Immature natural killer cell (primary cell): ENCODE results near the gene NCK1. TPM values are rescaled to one million over a fixed set of nuclear protein-coding genes. Genes with fewer than 3 reads are reported as not detected.

ENCODE experiments used
- DNase-seq, 3 donors: peaks; one replicate each; pipeline ENCODE4 v3.0.0; 2022; ENCODE audit warnings: mixed read lengths in 1 of 3
- H3K27ac Mint-ChIP-seq, 6 donors: one replicate each; pipeline ENCODE4 v1.8.0; 2020; ENCODE audit warnings: mixed read lengths in 6 of 6, mild to moderate bottlenecking in 5 of 6, inconsistent platforms in 4 of 6, moderate library complexity in 3 of 6
- H3K27me3 Mint-ChIP-seq, 3 donors: one replicate each; pipeline ENCODE4 v1.8.0; 2020 to 2021; ENCODE audit warnings: low read depth in 3 of 3, mild to moderate bottlenecking in 3 of 3, mixed read lengths in 3 of 3, moderate library complexity in 3 of 3, inconsistent platforms in 1 of 3
- H3K36me3 Mint-ChIP-seq, 3 donors: one replicate each; pipeline ENCODE4 v1.8.0; 2020; ENCODE audit warnings: mixed read lengths in 3 of 3, inconsistent platforms in 2 of 3, mild to moderate bottlenecking in 2 of 3
- H3K4me1 Mint-ChIP-seq, 2 donors: one replicate each; pipeline ENCODE4 v1.8.0; 2020; ENCODE audit warnings: inconsistent platforms in 2 of 2, mild to moderate bottlenecking in 2 of 2, mixed read lengths in 2 of 2, moderate library complexity in 1 of 2
- H3K4me3 Mint-ChIP-seq, 5 donors: one replicate each; pipeline ENCODE4 v1.8.0; 2020; ENCODE audit warnings: mild to moderate bottlenecking in 5 of 5, mixed read lengths in 5 of 5, inconsistent platforms in 3 of 5, moderate library complexity in 3 of 5
- H3K9me3 Mint-ChIP-seq, 6 donors: one replicate each; pipeline ENCODE4 v1.8.0; 2020; ENCODE audit warnings: mild to moderate bottlenecking in 6 of 6, mixed read lengths in 6 of 6, inconsistent platforms in 4 of 6, moderate library complexity in 3 of 6
- polyA plus RNA-seq, 3 donors: library from polyadenylated mRNA; unstranded; fragments of 300-500 nt; fragmentation: Illumina TruSeq; gene quantifications; one replicate each; pipeline ENCODE4 v1.2.3, GENCODE V29; 2021

The NCK1 gene
- polyA plus RNA-seq, 3 donors from 2014 or later, result 46.2 to 68.9 (median 46.3) TPM

- Mint-ChIP-seq H3K4me3 (peak overlapping the region in 4 of 5 donors; percentile 9 to 53 (median 32)), H3K27ac (peak overlapping the region; percentile 66 to 89 (median 74)), H3K4me1 (peaks cover 66 to 84% of the 10 kb centered on the region in 2 donors), H3K27me3 (peaks cover 2 to 3% (median 2%) of the 10 kb centered on the region in 3 donors), H3K9me3 (no peaks in the 10 kb centered on the region), H3K36me3 (peaks cover 0 to 14% (median 9%) of the 10 kb centered on the region in 3 donors)
- no peak for DNase-seq
These were observed 63.6 kb downstream of the NCK1 start for GRCh38 chr3:136925425-136926190.

GRCh38 chr3:136928240-136928639 lies 66.2 kb downstream of the NCK1 start:
- Mint-ChIP-seq H3K27me3 (peaks cover 0 to 2% (median 0%) of the 10 kb centered on the region in 3 donors), H3K9me3 (no peaks in the 10 kb centered on the region), H3K4me1 (peaks cover 61 to 83% of the 10 kb centered on the region in 2 donors), H3K27ac (peak overlapping the region in 5 of 6 donors; percentile 44 to 68 (median 62)), H3K36me3 (peaks cover 5 to 14% (median 14%) of the 10 kb centered on the region in 3 donors), H3K4me3 (peak overlapping the region in 1 of 5 donors; percentile 41)
- DNase-seq, result no peak

GRCh38 chr3:136929977-136930670 lies 68.1 kb downstream of the NCK1 start:
- Mint-ChIP-seq H3K9me3 (no peaks in the 10 kb centered on the region), H3K36me3 (peaks cover 9 to 20% (median 17%) of the 10 kb centered on the region in 3 donors), H3K4me1 (peaks cover 66 to 87% of the 10 kb centered on the region in 2 donors), H3K4me3 (no peak overlapping the region), H3K27ac (peak overlapping the region in 1 of 6 donors; percentile 46), H3K27me3 (peaks cover 0 to 2% (median 0%) of the 10 kb centered on the region in 3 donors)
- DNase-seq, result no peak

- Mint-ChIP-seq H3K4me3 (no peak overlapping the region), H3K27ac (peak overlapping the region in 3 of 6 donors; percentile 5 to 47 (median 26)), H3K4me1 (peaks cover 69 to 91% of the 10 kb centered on the region in 2 donors), H3K36me3 (peaks cover 9 to 24% (median 21%) of the 10 kb centered on the region in 3 donors), H3K27me3 (peaks cover 0 to 2% (median 2%) of the 10 kb centered on the region in 3 donors), H3K9me3 (no peaks in the 10 kb centered on the region)
- DNase-seq, result no peak
These were observed 69.6 kb downstream of the NCK1 start for GRCh38 chr3:136931606-136932005.

GRCh38 chr3:136932523-136932922 lies 70.5 kb downstream of the NCK1 start:
- H3K9me3 Mint-ChIP-seq, result no peaks in the 10 kb centered on the region
- peaks cover 9 to 27% (median 24%) of the 10 kb centered on the region in 3 donors for H3K36me3 Mint-ChIP-seq
- no peak overlapping the region for H3K4me3 Mint-ChIP-seq
- peak overlapping the region; percentile 61 to 89 (median 78) for H3K27ac Mint-ChIP-seq
- DNase-seq, result no peak
- peaks cover 67 to 92% of the 10 kb centered on the region in 2 donors for H3K4me1 Mint-ChIP-seq
- peaks cover 0 to 2% (median 2%) of the 10 kb centered on the region in 3 donors for H3K27me3 Mint-ChIP-seq

GRCh38 chr3:136932978-136933772 lies 71.2 kb downstream of the NCK1 start:
- peak overlapping the region; percentile 61 to 89 (median 78) for H3K27ac Mint-ChIP-seq
- H3K4me1 Mint-ChIP-seq, result peaks cover 67 to 92% of the 10 kb centered on the region in 2 donors
- H3K9me3 Mint-ChIP-seq, result no peaks in the 10 kb centered on the region
- peaks cover 0 to 2% (median 2%) of the 10 kb centered on the region in 3 donors for H3K27me3 Mint-ChIP-seq
- DNase-seq, result no peak
- H3K36me3 Mint-ChIP-seq, result peaks cover 9 to 25% (median 24%) of the 10 kb centered on the region in 3 donors
- no peak overlapping the region for H3K4me3 Mint-ChIP-seq

- H3K27ac Mint-ChIP-seq, result peak overlapping the region in 3 of 6 donors; percentile 28 to 79 (median 34)
- H3K27me3 Mint-ChIP-seq, result peaks cover 0 to 2% (median 0%) of the 10 kb centered on the region in 3 donors
These were observed 75.2 kb downstream of the NCK1 start for GRCh38 chr3:136937175-136937574.

GRCh38 chr3:136937851-136938250 lies 75.8 kb downstream of the NCK1 start:
- Mint-ChIP-seq H3K4me3 (peak overlapping the region in 1 of 5 donors; percentile 2), H3K9me3 (no peaks in the 10 kb centered on the region), H3K27me3 (peaks cover 0 to 2% (median 0%) of the 10 kb centered on the region in 3 donors), H3K4me1 (peaks cover 85 to 97% of the 10 kb centered on the region in 2 donors), H3K27ac (peak overlapping the region in 5 of 6 donors; percentile 8 to 79 (median 28)), H3K36me3 (peaks cover 4 to 16% (median 10%) of the 10 kb centered on the region in 3 donors)
- DNase-seq, result no peak

More at GRCh38 chr3:136937175-136937574, 75.2 kb downstream of the NCK1 start:
- no peaks in the 10 kb centered on the region for H3K9me3 Mint-ChIP-seq
- peaks cover 83 to 97% of the 10 kb centered on the region in 2 donors for H3K4me1 Mint-ChIP-seq
- no peak overlapping the region for H3K4me3 Mint-ChIP-seq
- peaks cover 4 to 16% (median 10%) of the 10 kb centered on the region in 3 donors for H3K36me3 Mint-ChIP-seq
- DNase-seq, result no peak

GRCh38 chr3:136938334-136938733 lies 76.3 kb downstream of the NCK1 start:
- Mint-ChIP-seq H3K36me3 (peaks cover 4 to 16% (median 10%) of the 10 kb centered on the region in 3 donors), H3K27me3 (peaks cover 0 to 2% (median 0%) of the 10 kb centered on the region in 3 donors), H3K4me1 (peaks cover 85 to 97% of the 10 kb centered on the region in 2 donors), H3K27ac (peak overlapping the region in 4 of 6 donors; percentile 37 to 79 (median 60)), H3K4me3 (peak overlapping the region in 1 of 5 donors; percentile 14), H3K9me3 (no peaks in the 10 kb centered on the region)
- DNase-seq, result no peak

- Mint-ChIP-seq H3K4me3 (peak overlapping the region; percentile 36 to 72 (median 62)), H3K9me3 (no peaks in the 10 kb centered on the region), H3K27ac (peak overlapping the region; percentile 65 to 92 (median 80)), H3K27me3 (peaks cover 0 to 2% (median 0%) of the 10 kb centered on the region in 3 donors), H3K36me3 (peaks cover 2 to 14% (median 8%) of the 10 kb centered on the region in 3 donors), H3K4me1 (peaks cover 86 to 97% of the 10 kb centered on the region in 2 donors)
- DNase-seq, result no peak
These were observed 77.5 kb downstream of the NCK1 start for GRCh38 chr3:136939489-136939888.

- Mint-ChIP-seq H3K4me1 (peaks cover 77 to 93% of the 10 kb centered on the region in 2 donors), H3K9me3 (no peaks in the 10 kb centered on the region)
These were observed 80.8 kb downstream of the NCK1 start for GRCh38 chr3:136942803-136943202.

GRCh38 chr3:136943436-136943835 lies 81.4 kb downstream of the NCK1 start:
- Mint-ChIP-seq H3K4me3 (peak overlapping the region in 4 of 5 donors; percentile 40 to 67 (median 53)), H3K27ac (peak overlapping the region; percentile 31 to 73 (median 68)), H3K27me3 (peaks cover 0 to 1% (median 0%) of the 10 kb centered on the region in 3 donors), H3K9me3 (no peaks in the 10 kb centered on the region), H3K36me3 (peaks cover 6 to 16% (median 13%) of the 10 kb centered on the region in 3 donors), H3K4me1 (peaks cover 72 to 93% of the 10 kb centered on the region in 2 donors)
- no peak for DNase-seq

More at GRCh38 chr3:136942803-136943202, 80.8 kb downstream of the NCK1 start:
- H3K27me3 Mint-ChIP-seq, result peaks cover 0 to 1% (median 0%) of the 10 kb centered on the region in 3 donors
- H3K27ac Mint-ChIP-seq, result peak overlapping the region; percentile 31 to 84 (median 68)
- peak overlapping the region; percentile 40 to 67 (median 53) for H3K4me3 Mint-ChIP-seq
- peak in 1 of 3 donors; percentile 23 for DNase-seq
- H3K36me3 Mint-ChIP-seq, result peaks cover 6 to 17% (median 13%) of the 10 kb centered on the region in 3 donors
